ENCODE results near the gene TNFSF10.
"Not testable (repeated sequence)": the region's sequence is repeated elsewhere in the genome, so short reads cannot be mapped to it uniquely, and the experiment has no call there.

TNFSF10 gene

GRCh38 chr3:172543419-172543818, 20.2 kb upstream of the TNFSF10 start:
- DNase-seq: no peak

GRCh38 chr3:172542999-172543398, 19.8 kb upstream of the TNFSF10 start:
- no peak for DNase-seq

- DNase-seq: no peak
Observed at GRCh38 chr3:172541945-172542488, 18.8 kb upstream of the TNFSF10 start.

GRCh38 chr3:172540049-172540448, 16.8 kb upstream of the TNFSF10 start:
- DNase-seq: no peak

- DNase-seq: no peak
Observed at GRCh38 chr3:172539273-172539672, 16.0 kb upstream of the TNFSF10 start.

GRCh38 chr3:172538368-172539151, 15.3 kb upstream of the TNFSF10 start:
- DNase-seq: no peak

GRCh38 chr3:172537507-172538158, 14.4 kb upstream of the TNFSF10 start:
- no peak for DNase-seq

- DNase-seq: peak; percentile 67
Observed at GRCh38 chr3:172536993-172537419, 13.8 kb upstream of the TNFSF10 start.

- no peak for DNase-seq
Observed at GRCh38 chr3:172536505-172536904, 13.3 kb upstream of the TNFSF10 start.

- peak; percentile 50 for DNase-seq
Observed at GRCh38 chr3:172530566-172530965, 7.3 kb upstream of the TNFSF10 start.

GRCh38 chr3:172530101-172530561, 6.9 kb upstream of the TNFSF10 start:
- no peak for DNase-seq

- no peak for DNase-seq
Observed at GRCh38 chr3:172528677-172529076, 5.4 kb upstream of the TNFSF10 start.

GRCh38 chr3:172527306-172527705, 4.1 kb upstream of the TNFSF10 start:
- no peak for DNase-seq

- no peak for DNase-seq
Observed at GRCh38 chr3:172525116-172525613, 1.9 kb upstream of the TNFSF10 start.

- DNase-seq: no peak
Observed at GRCh38 chr3:172524611-172525010, 1.4 kb upstream of the TNFSF10 start.

- DNase-seq: not testable (repeated sequence)
Observed at GRCh38 chr3:172521837-172522726, 1.1 kb downstream of the TNFSF10 start.

GRCh38 chr3:172520301-172520831, 2.9 kb downstream of the TNFSF10 start:
- DNase-seq: no peak

GRCh38 chr3:172519740-172520139, 3.5 kb downstream of the TNFSF10 start:
- DNase-seq: no peak

- no peak for DNase-seq
Observed at GRCh38 chr3:172518929-172519640, 4.1 kb downstream of the TNFSF10 start.

- DNase-seq: no peak
Observed at GRCh38 chr3:172517859-172518466, 5.3 kb downstream of the TNFSF10 start.
